ENCODE measurements around the gene SIAH1. TPM values are rescaled to one million over a fixed set of nuclear protein-coding genes. Genes with fewer than 3 reads are reported as not detected.

Gene SIAH1
- total and polyA plus RNA-seq, 9 of the 15 experiments (the other 6 are each of a cell fraction or from before 2014, with no cell fraction given): 4.1 to 14.3 (median 12.5) TPM

DNA sequence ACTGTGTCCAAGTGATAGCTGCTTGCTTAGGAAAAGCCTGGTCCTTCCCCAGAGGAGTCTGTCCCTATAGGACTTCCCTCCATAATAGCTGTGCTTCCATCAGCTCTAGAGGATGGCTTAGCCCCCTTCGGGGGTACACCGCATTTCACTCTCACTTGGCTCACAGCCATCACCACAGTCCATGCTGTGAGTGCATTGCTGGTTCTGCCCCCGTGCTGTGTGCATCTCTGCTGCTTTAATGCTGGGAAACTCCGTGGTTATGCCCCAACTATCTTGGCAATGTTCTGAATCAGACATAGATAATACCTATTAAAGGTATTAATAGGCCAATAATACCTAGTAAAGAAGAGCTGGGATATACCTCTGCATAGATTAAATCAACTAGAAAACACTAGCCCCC, 58.3 kb downstream of the SIAH1 start:
- ChIA-PET POLR2A (interaction anchor here (0.6 to 1.6 kb wide), 2 partner anchors 9 to 22 kb away, joined by 3 to 10 read pairs; no protein-coding TSS in a partner anchor), CTCF (ENCODE audit: low intra/inter-chr PET ratio) (no interaction called here)
- ATAC-seq: no peak
- Histone ChIP-seq H3K27me3 (ENCODE audit: control insufficient read depth in 2 of 2, insufficient read depth in 2 of 2, low read length in 2 of 2) (no peaks in the 10 kb centered on the region), H3K9ac (ENCODE audit: insufficient read depth in 1 of 2, low read depth in 2 of 2, low read length in 2 of 2) (no peak overlapping the region), H2AFZ (ENCODE audit: low read depth, low read length) (no peak overlapping the region), H3K4me3 (no peak overlapping the region), H3K4me2 (ENCODE audit: insufficient read depth, low read length) (no peak overlapping the region), H3K27ac (ENCODE audit: extremely low read depth, low read depth, low read length) (no peak overlapping the region), H3K9me3 (replicated peaks; ENCODE audit: control insufficient read depth, insufficient read depth, low read depth, low read length) (no peaks in the 10 kb centered on the region), H3K36me3 (ENCODE audit: control insufficient read depth, insufficient read depth, low read length) (peaks cover 17% of the 10 kb centered on the region; the same call in 2 of the 3 replicates), H3K9me1 (ENCODE audit: control insufficient read depth, insufficient read depth, low read length) (no peaks in the 10 kb centered on the region), H3K4me1 (replicated peaks in 1 of 2; ENCODE audit: control insufficient read depth in 2 of 2, insufficient read depth in 2 of 2, low read length in 2 of 2) (no peaks in the 10 kb centered on the region), H4K20me1 (replicated peaks; ENCODE audit: control insufficient read depth, insufficient read depth, low read length) (no peaks in the 10 kb centered on the region), H3K79me2 (ENCODE audit: control insufficient read depth, insufficient read depth, low read length) (no peaks in the 10 kb centered on the region)
- intact Hi-C loops (cut with micrococcal nuclease) (no loop called here), in situ Hi-C loops (cut with MboI) (no loop called here)
- TF ChIP-seq ZFP36 (IDR thresholded peaks at IDR 0.05; ENCODE audit: low read depth, low read length, partially characterized antibody): no peak
- TF ChIP-seq, protein P1, sequence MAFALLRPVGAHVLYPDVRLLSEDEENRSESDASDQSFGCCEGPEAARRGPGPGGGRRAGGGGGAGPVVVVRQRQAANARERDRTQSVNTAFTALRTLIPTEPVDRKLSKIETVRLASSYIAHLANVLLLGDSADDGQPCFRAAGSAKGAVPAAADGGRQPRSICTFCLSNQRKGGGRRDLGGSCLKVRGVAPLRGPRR (CRISPR knock-in tag; IDR thresholded peaks at IDR 0.05): no peak
- TF ChIP-seq, protein P2, sequence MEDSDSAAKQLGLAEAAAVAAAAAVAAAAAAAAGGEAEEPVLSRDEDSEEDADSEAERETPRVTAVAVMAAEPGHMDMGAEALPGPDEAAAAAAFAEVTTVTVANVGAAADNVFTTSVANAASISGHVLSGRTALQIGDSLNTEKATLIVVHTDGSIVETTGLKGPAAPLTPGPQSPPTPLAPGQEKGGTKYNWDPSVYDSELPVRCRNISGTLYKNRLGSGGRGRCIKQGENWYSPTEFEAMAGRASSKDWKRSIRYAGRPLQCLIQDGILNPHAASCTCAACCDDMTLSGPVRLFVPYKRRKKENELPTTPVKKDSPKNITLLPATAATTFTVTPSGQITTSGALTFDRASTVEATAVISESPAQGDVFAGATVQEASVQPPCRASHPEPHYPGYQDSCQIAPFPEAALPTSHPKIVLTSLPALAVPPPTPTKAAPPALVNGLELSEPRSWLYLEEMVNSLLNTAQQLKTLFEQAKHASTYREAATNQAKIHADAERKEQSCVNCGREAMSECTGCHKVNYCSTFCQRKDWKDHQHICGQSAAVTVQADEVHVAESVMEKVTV (CRISPR knock-in tag; IDR thresholded peaks at IDR 0.05): no peak
- TF ChIP-seq, protein P3, sequence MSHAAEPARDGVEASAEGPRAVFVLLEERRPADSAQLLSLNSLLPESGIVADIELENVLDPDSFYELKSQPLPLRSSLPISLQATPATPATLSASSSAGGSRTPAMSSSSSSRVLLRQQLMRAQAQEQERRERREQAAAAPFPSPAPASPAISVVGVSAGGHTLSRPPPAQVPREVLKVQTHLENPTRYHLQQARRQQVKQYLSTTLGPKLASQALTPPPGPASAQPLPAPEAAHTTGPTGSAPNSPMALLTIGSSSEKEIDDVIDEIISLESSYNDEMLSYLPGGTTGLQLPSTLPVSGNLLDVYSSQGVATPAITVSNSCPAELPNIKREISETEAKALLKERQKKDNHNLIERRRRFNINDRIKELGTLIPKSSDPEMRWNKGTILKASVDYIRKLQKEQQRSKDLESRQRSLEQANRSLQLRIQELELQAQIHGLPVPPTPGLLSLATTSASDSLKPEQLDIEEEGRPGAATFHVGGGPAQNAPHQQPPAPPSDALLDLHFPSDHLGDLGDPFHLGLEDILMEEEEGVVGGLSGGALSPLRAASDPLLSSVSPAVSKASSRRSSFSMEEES (CRISPR knock-in tag; IDR thresholded peaks at IDR 0.05): no peak
- TF ChIP-seq, protein P4, sequence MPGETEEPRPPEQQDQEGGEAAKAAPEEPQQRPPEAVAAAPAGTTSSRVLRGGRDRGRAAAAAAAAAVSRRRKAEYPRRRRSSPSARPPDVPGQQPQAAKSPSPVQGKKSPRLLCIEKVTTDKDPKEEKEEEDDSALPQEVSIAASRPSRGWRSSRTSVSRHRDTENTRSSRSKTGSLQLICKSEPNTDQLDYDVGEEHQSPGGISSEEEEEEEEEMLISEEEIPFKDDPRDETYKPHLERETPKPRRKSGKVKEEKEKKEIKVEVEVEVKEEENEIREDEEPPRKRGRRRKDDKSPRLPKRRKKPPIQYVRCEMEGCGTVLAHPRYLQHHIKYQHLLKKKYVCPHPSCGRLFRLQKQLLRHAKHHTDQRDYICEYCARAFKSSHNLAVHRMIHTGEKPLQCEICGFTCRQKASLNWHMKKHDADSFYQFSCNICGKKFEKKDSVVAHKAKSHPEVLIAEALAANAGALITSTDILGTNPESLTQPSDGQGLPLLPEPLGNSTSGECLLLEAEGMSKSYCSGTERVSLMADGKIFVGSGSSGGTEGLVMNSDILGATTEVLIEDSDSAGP (CRISPR knock-in tag; IDR thresholded peaks at IDR 0.05): no peak
- WGBS (ENCODE audit: insufficient coverage, low coverage, missing lambda C conversion rate): 86% methylated on average over 4 of the region's 4 CpGs
- no TSS peak for BruUV-seq (replicated peaks)
- FAIRE-seq: no peak
- DNase-seq (ENCODE audit: extremely low read depth in 1 of 4, low spot score in 3 of 4): no peak

Data from K562 (cell line).